Astrocyte (in vitro differentiated cells and primary cell): ENCODE results near the gene WHRN.

ENCODE experiments used
- CTCF ChIP-seq: IDR thresholded peaks from 2 replicates; pipeline ENCODE4 v1.5.1; 2011; ENCODE audit warnings: low read depth, mild to moderate bottlenecking, inconsistent platforms, low read length, moderate library complexity; ENCODE audit not compliant: insufficient read depth
- EZH2 ChIP-seq: IDR thresholded peaks from 2 replicates; pipeline ENCODE4 v1.6.1; 2012; ENCODE audit warnings: mild to moderate bottlenecking, low read length, inconsistent platforms; ENCODE audit not compliant: insufficient read depth

GRCh38 chr9:114488398-114489129 lies 16.7 kb downstream of the WHRN start:
- TF ChIP-seq CTCF (no peak), EZH2 (no peak)
